Fibroblast of skin of abdomen (primary cell): Measurements from ENCODE around the gene CERKL.

Experiments
- DNase-seq: peaks from one replicate; pipeline ENCODE4 v3.0.0-alpha.2; 2013

The CERKL gene

DNA sequence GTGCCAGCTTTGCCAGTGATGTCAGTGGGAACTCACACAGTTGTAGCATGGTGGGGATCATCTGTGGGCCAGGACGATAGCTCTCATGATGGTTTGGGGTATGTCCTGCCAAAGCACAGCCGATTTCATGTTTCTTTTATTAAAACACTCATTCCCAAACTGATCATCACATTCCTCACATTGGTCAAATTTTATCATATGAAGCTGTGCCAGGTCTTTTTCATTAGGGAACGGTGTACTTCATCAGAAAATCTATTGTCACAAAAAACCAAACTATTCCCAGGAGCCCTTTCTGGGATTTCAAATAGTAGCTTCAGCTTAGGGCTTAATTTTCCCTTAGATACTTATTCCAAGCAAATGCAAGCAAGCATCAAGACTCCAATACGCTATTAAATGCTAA, 157.7 kb downstream of the CERKL start:
- no peak for DNase-seq
